Measurements from ENCODE around the gene ANKDD1A. TPM values are rescaled to one million over a fixed set of nuclear protein-coding genes. Genes with fewer than 3 reads are reported as not detected.

ANKDD1A gene
- total RNA-seq, 1 donor from 2014 or later: 4.6 TPM

DNA sequence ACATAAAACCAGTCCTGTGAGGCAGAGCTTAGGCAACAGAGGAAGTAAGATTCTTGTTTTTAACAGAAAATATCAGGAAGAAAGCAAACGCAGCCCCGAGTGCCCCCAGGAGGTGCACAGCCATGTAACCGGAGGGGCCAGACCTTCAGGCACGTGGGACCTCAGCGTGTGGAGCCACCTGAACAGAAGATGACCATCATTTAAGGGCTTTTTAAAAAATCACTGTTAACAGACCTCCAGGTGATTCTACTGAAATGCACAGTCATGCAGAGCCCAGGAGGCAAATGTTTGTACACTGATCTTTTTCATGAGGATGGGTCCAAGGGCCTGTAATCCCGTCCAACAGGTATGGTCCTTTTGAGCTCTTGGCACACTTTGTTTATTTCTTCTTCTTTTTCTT is 39.2 kb downstream of the ANKDD1A start:
- no peak for TF ChIP-seq CTCF (IDR thresholded peaks at IDR 0.05)
- H3K36me3 Mint-ChIP-seq (ENCODE audit: unreplicated experiment): peaks cover 18% of the 10 kb centered on the region
- H3K27ac Mint-ChIP-seq (ENCODE audit: unreplicated experiment): no peak overlapping the region
- H3K9me3 Mint-ChIP-seq (ENCODE audit: unreplicated experiment): peaks cover 32% of the 10 kb centered on the region
- H3K27me3 Mint-ChIP-seq (ENCODE audit: unreplicated experiment): no peaks in the 10 kb centered on the region
- H3K4me1 Mint-ChIP-seq (ENCODE audit: unreplicated experiment): no peaks in the 10 kb centered on the region
- no peak overlapping the region for H3K4me3 Mint-ChIP-seq (ENCODE audit: unreplicated experiment)
- DNase-seq (ENCODE audit: extremely low spot score, unreplicated experiment): no peak

GRCh38 chr15:64951777-64952418 is 40.2 kb downstream of the ANKDD1A start:
- Mint-ChIP-seq H3K4me3 (ENCODE audit: unreplicated experiment) (no peak overlapping the region), H3K36me3 (ENCODE audit: unreplicated experiment) (peaks cover 26% of the 10 kb centered on the region), H3K9me3 (ENCODE audit: unreplicated experiment) (peaks cover 32% of the 10 kb centered on the region), H3K27me3 (ENCODE audit: unreplicated experiment) (no peaks in the 10 kb centered on the region), H3K4me1 (ENCODE audit: unreplicated experiment) (no peaks in the 10 kb centered on the region), H3K27ac (ENCODE audit: unreplicated experiment) (no peak overlapping the region)
- DNase-seq (ENCODE audit: extremely low spot score, unreplicated experiment): no peak
- TF ChIP-seq CTCF (IDR thresholded peaks at IDR 0.05): no peak

GRCh38 chr15:64954395-64954794 is 42.7 kb downstream of the ANKDD1A start:
- Mint-ChIP-seq H3K4me1 (ENCODE audit: unreplicated experiment) (no peaks in the 10 kb centered on the region), H3K27me3 (ENCODE audit: unreplicated experiment) (no peaks in the 10 kb centered on the region), H3K9me3 (ENCODE audit: unreplicated experiment) (peaks cover 32% of the 10 kb centered on the region), H3K4me3 (ENCODE audit: unreplicated experiment) (no peak overlapping the region), H3K36me3 (ENCODE audit: unreplicated experiment) (peaks cover 41% of the 10 kb centered on the region), H3K27ac (ENCODE audit: unreplicated experiment) (no peak overlapping the region)
- TF ChIP-seq CTCF (IDR thresholded peaks at IDR 0.05): no peak
- DNase-seq (ENCODE audit: extremely low spot score, unreplicated experiment): no peak

- peaks cover 12% of the 10 kb centered on the region for H3K9me3 Mint-ChIP-seq (ENCODE audit: unreplicated experiment)
- no peak for DNase-seq (ENCODE audit: extremely low spot score, unreplicated experiment)
- H3K27me3 Mint-ChIP-seq (ENCODE audit: unreplicated experiment): no peaks in the 10 kb centered on the region
- no peak for TF ChIP-seq CTCF (IDR thresholded peaks at IDR 0.05)
- H3K4me1 Mint-ChIP-seq (ENCODE audit: unreplicated experiment): no peaks in the 10 kb centered on the region
- no peak overlapping the region for H3K4me3 Mint-ChIP-seq (ENCODE audit: unreplicated experiment)
- H3K27ac Mint-ChIP-seq (ENCODE audit: unreplicated experiment): no peak overlapping the region
- peaks cover 80% of the 10 kb centered on the region for H3K36me3 Mint-ChIP-seq (ENCODE audit: unreplicated experiment)
These were observed 47.4 kb downstream of the ANKDD1A start for GRCh38 chr15:64959128-64959527.

DNA sequence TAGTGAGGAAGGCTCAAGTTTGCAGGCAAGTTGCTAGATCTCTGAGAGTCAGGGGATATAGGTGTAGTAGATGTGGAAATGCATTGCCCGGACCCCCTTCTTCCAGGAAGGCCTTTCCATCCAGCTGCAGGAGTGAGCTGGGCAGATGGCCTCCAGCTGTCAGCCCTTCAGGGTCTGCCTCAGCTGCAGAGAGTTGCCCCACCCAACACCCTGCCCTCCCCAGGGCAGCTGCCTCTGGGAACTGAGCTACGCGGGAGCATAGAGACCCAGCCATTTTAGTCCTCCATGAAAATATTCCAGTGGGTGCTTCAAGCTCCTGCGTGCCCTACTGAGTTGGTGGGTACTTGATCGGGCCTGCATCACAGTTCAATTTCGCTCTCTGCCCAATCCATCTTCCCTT is 48.5 kb downstream of the ANKDD1A start:
- Mint-ChIP-seq H3K4me3 (ENCODE audit: unreplicated experiment) (no peak overlapping the region), H3K4me1 (ENCODE audit: unreplicated experiment) (no peaks in the 10 kb centered on the region), H3K9me3 (ENCODE audit: unreplicated experiment) (peaks cover 2% of the 10 kb centered on the region), H3K27ac (ENCODE audit: unreplicated experiment) (no peak overlapping the region), H3K36me3 (ENCODE audit: unreplicated experiment) (peaks cover 80% of the 10 kb centered on the region), H3K27me3 (ENCODE audit: unreplicated experiment) (no peaks in the 10 kb centered on the region)
- TF ChIP-seq CTCF (IDR thresholded peaks at IDR 0.05): no peak
- DNase-seq (ENCODE audit: extremely low spot score, unreplicated experiment): no peak

All from osteocyte (in vitro differentiated cells).